CD4-positive, alpha-beta T cell treated with Interleukin-15 for 4 hours (primary cell): ENCODE data around the gene SAC3D1.
"Not testable (repeated sequence)": the region's sequence is repeated elsewhere in the genome, so short reads cannot be mapped to it uniquely, and the experiment has no call there.

Experiments used
- DNase-seq: peaks from one replicate; pipeline ENCODE4 v3.0.0-alpha.2; 2020; ENCODE audit warnings: low spot score

Gene SAC3D1

GRCh38 chr11:65040847-65041622, at the start of gene SAC3D1:
Gene SAC3D1 (plus strand): TSS chr11:65041210. CDS start chr11:65041293, 83 bp downstream.
- peak; percentile 87 for DNase-seq

DNA sequence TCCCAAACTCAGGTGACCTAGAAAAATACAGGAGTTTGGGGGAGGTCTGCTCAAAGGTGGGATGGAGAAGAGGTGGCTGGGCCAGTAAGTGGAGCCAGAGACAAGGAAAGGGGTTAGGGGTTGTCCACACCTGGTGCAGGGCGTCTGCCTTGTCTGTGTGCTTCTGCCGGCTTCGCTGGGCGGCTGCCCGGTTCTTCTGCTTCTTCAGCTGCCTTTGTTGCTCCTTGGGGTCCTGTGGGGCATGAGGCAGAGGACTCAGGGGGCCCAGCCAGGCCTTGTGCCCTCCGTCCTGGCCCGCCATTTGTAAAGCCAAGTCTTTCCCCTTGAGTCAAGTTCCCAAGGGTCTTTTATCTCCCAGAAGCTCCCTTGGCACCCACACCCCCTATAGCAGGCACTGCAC, 46.7 kb upstream of the SAC3D1 start:
- no peak for DNase-seq

DNA sequence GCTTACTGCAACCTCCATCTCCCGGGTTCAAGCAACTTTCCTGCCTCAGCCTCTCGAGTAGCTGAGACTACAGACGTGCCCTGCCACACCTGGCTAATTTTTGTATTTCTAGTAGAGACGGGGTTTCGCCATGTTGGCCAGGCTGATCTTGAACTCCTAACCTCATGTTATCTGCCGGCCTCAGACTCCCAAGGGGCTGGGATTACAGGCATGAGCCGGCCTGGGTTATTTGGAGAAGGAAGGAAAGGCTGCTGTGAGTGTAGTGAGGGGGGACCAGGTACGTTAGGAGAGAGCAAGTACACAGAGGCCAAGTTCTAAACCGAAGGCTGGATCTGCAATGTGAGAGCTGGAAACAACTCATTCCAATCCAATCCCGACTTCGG, 44.7 kb upstream of the SAC3D1 start:
- DNase-seq: no peak

DNA sequence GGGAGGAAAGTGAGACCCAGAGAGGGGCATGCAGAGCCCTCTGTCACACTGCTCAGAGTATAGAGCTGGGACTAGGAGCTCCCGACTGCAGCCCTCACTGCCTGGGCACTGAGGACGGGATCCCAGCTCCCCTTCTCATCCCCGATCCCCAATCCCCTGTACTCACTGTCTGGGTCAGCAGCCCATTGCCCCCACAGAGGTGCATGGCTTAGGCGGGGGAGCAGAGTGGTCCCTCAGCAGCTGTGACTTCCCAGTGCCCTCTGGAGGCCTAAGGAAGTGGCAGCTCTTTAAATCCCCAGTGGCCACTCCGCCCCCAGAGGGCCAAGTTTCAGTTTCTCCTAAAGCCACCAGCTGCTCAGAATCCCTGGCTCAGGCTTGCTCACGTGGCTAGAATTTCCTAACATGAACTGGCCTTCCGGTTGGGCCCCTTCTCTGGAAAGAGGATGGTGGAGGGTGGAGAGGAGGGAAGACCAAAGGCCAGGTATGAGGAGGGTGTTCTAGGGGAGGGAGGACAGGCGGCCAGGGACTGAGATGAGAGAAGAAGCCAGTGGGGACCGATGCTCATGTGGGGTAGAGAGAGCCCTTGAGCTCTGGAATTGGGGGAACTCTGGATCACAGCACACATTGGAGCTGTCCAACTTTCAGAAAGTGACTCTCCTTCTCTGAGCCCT, 44.2 kb upstream of the SAC3D1 start, which contains the start of gene BATF2:
Gene BATF2 (minus strand): TSS at position 262 of the 671 bp plus-strand sequence. CDS start 57 bp downstream, at position 205.
- no peak for DNase-seq

DNA sequence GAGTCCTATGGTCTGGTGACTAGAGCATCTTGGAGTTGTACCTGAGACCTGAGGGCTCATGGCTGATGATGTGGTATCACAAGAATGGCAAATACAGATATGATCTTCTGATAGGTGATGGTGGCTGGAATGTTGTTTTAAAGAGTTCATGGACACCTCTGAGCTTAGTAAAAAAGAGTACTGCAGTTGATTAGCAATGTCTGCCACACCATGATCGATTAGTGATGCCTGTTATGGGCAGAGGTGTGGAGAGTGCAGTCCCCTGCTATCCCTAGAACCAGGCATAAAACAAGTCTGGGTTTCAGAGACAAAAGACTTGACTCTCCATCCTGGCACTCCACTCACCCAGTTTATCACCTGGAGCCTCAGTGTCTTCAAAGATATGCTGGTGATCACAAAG, 42.9 kb upstream of the SAC3D1 start:
- DNase-seq: no peak

- DNase-seq: peak; percentile 2
Measured at GRCh38 chr11:64998690-64999431, 42.1 kb upstream of the SAC3D1 start.

- DNase-seq: no peak
Measured at GRCh38 chr11:64999478-64999877, 41.5 kb upstream of the SAC3D1 start.

DNA sequence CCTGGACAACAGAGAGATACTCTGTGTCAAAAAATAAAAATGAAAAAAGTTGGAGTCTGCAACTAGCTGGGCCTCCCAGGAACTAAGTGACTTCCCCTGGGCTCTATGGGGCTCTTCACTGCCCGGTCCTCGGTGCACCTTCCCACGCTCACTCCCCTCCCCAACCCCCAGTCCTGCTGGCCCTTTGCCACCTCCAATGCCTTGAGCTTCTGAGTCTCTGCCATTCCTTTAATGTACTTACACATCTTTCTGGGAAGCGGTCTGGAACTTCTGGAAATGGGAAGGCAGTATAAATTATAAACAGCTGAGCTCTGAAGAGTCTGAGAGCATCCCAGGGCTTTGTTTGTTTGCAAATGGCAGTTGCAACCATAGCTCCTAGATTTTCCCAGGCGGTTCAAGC, 38.3 kb upstream of the SAC3D1 start:
- no peak for DNase-seq

DNA sequence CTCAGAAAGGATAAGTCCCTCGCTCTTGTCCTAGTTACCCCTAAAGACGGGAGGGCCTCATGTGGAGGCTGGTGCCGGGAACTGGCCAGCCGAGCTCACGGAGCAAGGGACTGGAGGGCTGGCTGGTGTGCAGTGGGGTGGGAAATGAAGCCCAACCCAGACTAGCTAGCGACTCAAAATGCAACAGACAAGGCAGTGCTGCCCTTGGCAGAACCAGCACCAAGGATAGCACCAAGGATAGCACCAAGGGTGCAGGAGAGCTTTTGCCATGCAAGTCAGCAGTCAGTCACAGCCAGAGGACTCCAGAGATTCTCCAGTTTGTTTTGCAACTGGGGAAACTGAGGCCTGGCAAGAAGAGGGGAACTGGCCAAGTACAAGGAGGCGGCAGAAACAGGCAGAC, 37.7 kb upstream of the SAC3D1 start:
- no peak for DNase-seq

- not testable (repeated sequence) for DNase-seq
Measured at GRCh38 chr11:65003968-65004367, 37.0 kb upstream of the SAC3D1 start.

DNA sequence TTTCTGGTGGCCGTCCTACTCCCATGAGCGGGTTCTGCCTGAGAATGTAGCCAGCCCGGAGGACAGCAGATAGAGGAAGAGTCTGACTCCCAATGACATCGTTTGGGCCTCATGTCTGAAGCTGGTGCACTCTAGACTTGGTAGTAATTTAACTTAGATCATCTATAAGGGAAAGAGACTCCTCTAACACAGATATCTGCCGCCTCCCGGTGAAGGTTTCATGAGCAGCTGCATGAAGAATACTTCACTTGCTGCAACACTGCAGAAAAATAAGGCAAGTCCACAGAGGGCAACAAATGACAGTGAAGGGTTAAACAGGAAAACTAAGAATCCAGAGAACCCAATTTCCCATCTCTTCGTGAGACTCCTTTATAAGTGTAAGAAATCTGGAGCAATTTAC, 33.0 kb upstream of the SAC3D1 start:
- no peak for DNase-seq

DNA sequence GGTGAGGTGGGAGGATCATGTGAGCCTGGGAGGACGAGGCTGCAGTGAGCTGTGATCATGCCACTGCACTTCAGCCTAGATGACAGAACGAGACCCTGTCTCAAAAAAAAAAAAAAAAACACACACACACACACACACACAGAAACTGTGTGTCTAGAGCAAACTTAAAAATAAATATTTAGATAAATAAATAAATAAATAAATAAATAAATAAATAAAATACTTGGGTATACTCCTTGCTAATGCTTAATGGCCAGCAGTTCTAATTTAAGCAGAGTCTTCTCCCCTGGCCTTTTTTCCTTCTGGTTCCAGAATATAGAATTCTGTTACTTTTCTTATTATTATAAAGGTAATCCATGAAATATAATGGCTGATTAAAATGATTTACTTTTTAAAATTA, 32.1 kb upstream of the SAC3D1 start:
- DNase-seq: no peak

DNA sequence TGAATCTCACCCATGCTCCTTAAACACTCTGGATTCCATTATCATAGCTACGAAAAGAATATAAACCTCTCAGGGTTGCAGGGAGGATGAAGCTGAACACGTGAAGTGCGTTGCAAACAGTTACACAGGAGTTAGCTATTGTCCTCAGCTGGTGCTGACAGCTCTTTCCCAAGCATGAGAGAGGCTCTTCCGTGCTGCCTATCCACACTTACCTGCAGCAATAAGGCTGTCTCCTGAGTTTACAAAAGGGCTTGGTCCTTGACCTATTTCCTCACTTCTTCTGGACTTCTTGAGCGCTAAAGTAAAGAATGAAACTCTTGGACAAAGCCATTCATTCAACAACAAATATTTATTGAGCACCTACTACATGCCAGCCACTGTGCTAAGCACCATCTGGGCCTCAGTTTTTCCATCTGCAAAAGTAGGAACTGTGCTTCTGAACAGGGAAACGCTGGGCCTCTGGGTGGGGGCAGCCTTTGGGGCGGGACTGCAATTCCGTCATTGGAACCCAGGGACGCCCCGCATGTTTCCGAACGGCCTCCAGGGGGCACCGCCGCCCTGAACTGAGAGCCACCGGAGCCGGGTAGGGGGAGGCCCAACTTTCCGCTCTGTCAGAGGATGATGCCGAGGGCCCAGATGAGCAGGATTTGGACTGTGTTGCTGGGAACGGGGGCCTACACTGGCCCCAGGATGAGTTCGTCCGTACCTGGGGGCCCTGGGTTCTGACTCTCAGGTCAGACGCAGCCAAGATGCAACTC, 27.7 kb upstream of the SAC3D1 start:
- peak; percentile 90 for DNase-seq

GRCh38 chr11:65013888-65014725, 26.9 kb upstream of the SAC3D1 start, which contains the start of gene ARL2:
Gene ARL2 (plus strand): TSS chr11:65014160. CDS start chr11:65014208, 48 bp downstream.
- peak; percentile 88 for DNase-seq

GRCh38 chr11:65014726-65015227, 26.2 kb upstream of the SAC3D1 start:
- DNase-seq: no peak

- no peak for DNase-seq
Measured at GRCh38 chr11:65016705-65017104, 24.3 kb upstream of the SAC3D1 start.

GRCh38 chr11:65017937-65018336, 23.1 kb upstream of the SAC3D1 start:
- no peak for DNase-seq

GRCh38 chr11:65019824-65020223, 21.2 kb upstream of the SAC3D1 start:
- no peak for DNase-seq

DNA sequence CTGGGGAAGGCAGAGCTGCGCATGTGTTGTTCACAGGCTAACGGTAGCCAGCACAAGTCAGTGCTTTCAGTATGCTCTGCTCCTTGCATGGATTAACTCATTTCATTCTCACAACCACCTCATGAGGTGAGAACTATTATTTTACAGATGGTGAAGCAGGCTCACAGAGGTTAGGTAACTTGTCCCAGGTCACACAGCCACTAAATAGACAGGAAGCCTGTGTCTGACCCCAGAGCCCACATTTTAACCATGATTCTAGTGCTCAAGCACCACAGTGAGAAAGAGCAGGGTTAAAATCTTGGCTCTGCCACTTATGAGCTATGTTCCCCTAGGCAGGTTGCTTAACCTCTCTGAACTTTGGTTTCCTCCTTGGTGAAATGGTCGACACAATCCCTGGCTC, 20.0 kb upstream of the SAC3D1 start:
- no peak for DNase-seq

DNA sequence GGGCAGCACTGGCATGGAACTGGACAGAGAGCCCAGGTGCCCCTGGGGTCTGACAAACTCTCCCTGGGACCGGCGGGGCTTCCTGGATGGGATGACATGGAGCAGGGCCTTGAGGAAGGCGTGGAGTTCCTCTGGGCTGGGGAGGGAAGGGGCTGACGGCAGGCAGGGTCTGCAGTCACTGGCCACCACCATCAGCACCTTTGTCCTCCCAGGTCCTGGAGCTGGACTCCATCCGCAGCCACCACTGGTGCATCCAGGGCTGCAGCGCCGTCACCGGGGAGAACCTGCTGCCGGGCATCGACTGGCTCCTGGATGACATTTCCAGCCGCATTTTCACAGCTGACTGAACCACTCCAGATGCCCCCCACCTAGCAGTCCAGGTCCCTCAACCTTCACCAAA, 19.5 kb upstream of the SAC3D1 start:
- no peak for DNase-seq

GRCh38 chr11:65023502-65023901, 17.5 kb upstream of the SAC3D1 start:
- DNase-seq: not testable (repeated sequence)
